H9 (cell line): ENCODE data around the gene FMO2. TPM values are rescaled to one million over a fixed set of nuclear protein-coding genes. Genes with fewer than 3 reads are reported as not detected.

ENCODE experiments used
- DNase-seq: peaks from one replicate; pipeline ENCODE4 v3.0.0-alpha.2; 2017
- H2AFZ ChIP-seq: one replicate; pipeline ENCODE4 v1.6.1; 2013; ENCODE audit warnings: mild to moderate bottlenecking, low read length, control low read depth, moderate library complexity
- H2AK5ac ChIP-seq: 2 replicates; pipeline ENCODE4 v1.6.1; 2013; ENCODE audit warnings: low read length, control low read depth, mixed read lengths; ENCODE audit not compliant: insufficient read length
- H2BK120ac ChIP-seq: one replicate; pipeline ENCODE4 v1.6.1; 2013; ENCODE audit warnings: low read depth, mild to moderate bottlenecking, low read length, control low read depth, inconsistent platforms; ENCODE audit not compliant: poor library complexity, severe bottlenecking
- H2BK12ac ChIP-seq: 2 replicates; pipeline ENCODE4 v1.6.1; 2013; ENCODE audit warnings: low read length, control low read depth, mixed read lengths, low read depth; ENCODE audit not compliant: insufficient read length
- H2BK15ac ChIP-seq: 2 replicates; pipeline ENCODE4 v1.6.1; 2013; ENCODE audit warnings: low read depth, low read length, control low read depth
- H2BK20ac ChIP-seq: one replicate; pipeline ENCODE4 v1.6.1; 2013; ENCODE audit warnings: low read depth, mild to moderate bottlenecking, low read length, control low read depth, inconsistent platforms; ENCODE audit not compliant: poor library complexity, severe bottlenecking
- H2BK5ac ChIP-seq: 2 replicates; pipeline ENCODE4 v1.6.1; 2013; ENCODE audit warnings: low read length, control low read depth, mixed read lengths; ENCODE audit not compliant: insufficient read length
- H3K14ac ChIP-seq: 2 replicates; pipeline ENCODE4 v1.6.1; 2013; ENCODE audit warnings: low read length, control low read depth; ENCODE audit not compliant: insufficient read depth
- H3K18ac ChIP-seq: 2 replicates; pipeline ENCODE4 v1.6.1; 2013; ENCODE audit warnings: low read depth, mild to moderate bottlenecking, mixed read lengths, low read length, control low read depth; ENCODE audit not compliant: insufficient read length
- H3K23ac ChIP-seq: 2 replicates; pipeline ENCODE4 v1.6.1; 2013; ENCODE audit warnings: low read length, control low read depth, mixed read lengths, low read depth; ENCODE audit not compliant: insufficient read length
- H3K23me2 ChIP-seq: 2 replicates; pipeline ENCODE4 v1.6.1; 2013; ENCODE audit warnings: low read depth, mild to moderate bottlenecking, mixed read lengths, low read length, control low read depth; ENCODE audit not compliant: insufficient read length, poor library complexity, severe bottlenecking
- H3K27ac ChIP-seq: 2 replicates; pipeline ENCODE4 v1.5.1; 2013; ENCODE audit warnings: low read length, control low read depth, mixed read lengths, low read depth; ENCODE audit not compliant: insufficient read length
- H3K27me3 ChIP-seq: 2 replicates; pipeline ENCODE4 v1.6.1; 2013; ENCODE audit warnings: low read length, control low read depth, inconsistent platforms; ENCODE audit not compliant: insufficient read depth
- H3K4ac ChIP-seq: 2 replicates; pipeline ENCODE4 v1.6.1; 2013; ENCODE audit warnings: low read depth, mild to moderate bottlenecking, control low read depth, inconsistent platforms, low read length, moderate library complexity
- H3K4me1 ChIP-seq: 2 replicates; pipeline ENCODE4 v1.6.1; 2013; ENCODE audit warnings: low read length, control low read depth, inconsistent platforms; ENCODE audit not compliant: insufficient read depth
- H3K4me2 ChIP-seq: 2 replicates; pipeline ENCODE4 v1.6.1; 2013; ENCODE audit warnings: low read length, control low read depth, mixed read lengths; ENCODE audit not compliant: insufficient read length, insufficient read depth
- H3K56ac ChIP-seq: 2 replicates; pipeline ENCODE4 v1.6.1; 2013; ENCODE audit warnings: low read depth, mild to moderate bottlenecking, mixed read lengths, low read length, control low read depth; ENCODE audit not compliant: insufficient read length
- H3K79me1 ChIP-seq: 2 replicates; pipeline ENCODE4 v1.6.1; 2013; ENCODE audit warnings: low read depth, mild to moderate bottlenecking, moderate library complexity, low read length, control low read depth, inconsistent platforms; ENCODE audit not compliant: insufficient read depth, poor library complexity, severe bottlenecking
- H3K79me2 ChIP-seq: 2 replicates; pipeline ENCODE4 v1.6.1; 2013; ENCODE audit warnings: low read length, control low read depth, inconsistent platforms; ENCODE audit not compliant: insufficient read depth
- H3K9ac ChIP-seq: 2 replicates; pipeline ENCODE4 v1.6.1; 2013; ENCODE audit warnings: low read length, control low read depth, mixed read lengths; ENCODE audit not compliant: insufficient read length; ENCODE audit errors: extremely low read depth
- H3K9me3 ChIP-seq: one replicate; pipeline ENCODE4 v1.6.1; 2013; ENCODE audit warnings: low read depth, low read length, inconsistent platforms; ENCODE audit not compliant: control insufficient read depth
- H3T11ph ChIP-seq: one replicate; pipeline ENCODE4 v1.6.1; 2013; ENCODE audit warnings: mild to moderate bottlenecking, low read length, control low read depth, inconsistent platforms
- H4K20me1 ChIP-seq: one replicate; pipeline ENCODE4 v1.6.1; 2013; ENCODE audit not compliant: control insufficient read depth, insufficient read length, insufficient read depth
- H4K5ac ChIP-seq: 2 replicates; pipeline ENCODE4 v1.6.1; 2013; ENCODE audit warnings: low read depth, mild to moderate bottlenecking, mixed read lengths, low read length, control low read depth; ENCODE audit not compliant: insufficient read length
- H4K8ac ChIP-seq: replicated peaks from 2 replicates; pipeline ENCODE4 v1.6.1; 2013; ENCODE audit warnings: low read length, control low read depth, mixed read lengths, low read depth; ENCODE audit not compliant: insufficient read length
- H4K91ac ChIP-seq: 2 replicates; pipeline ENCODE4 v1.6.1; 2013; ENCODE audit warnings: low read depth, mild to moderate bottlenecking, moderate library complexity, mixed read lengths, low read length, control low read depth; ENCODE audit not compliant: insufficient read length
- H3K27ac Mint-ChIP-seq, 3 experiments: 2 replicates in 2 of 3; 3 replicates in 1 of 3; pipeline ENCODE4 v1.8.0; 2020 to 2021; ENCODE audit warnings: mixed read lengths in 3 of 3, mild to moderate bottlenecking in 1 of 3, moderate library complexity in 1 of 3
- H3K27me3 Mint-ChIP-seq: 2 replicates; pipeline ENCODE4 v1.8.0; 2021; ENCODE audit warnings: low read depth, mild to moderate bottlenecking, moderate library complexity, mixed read lengths
- H3K36me3 Mint-ChIP-seq, 3 experiments: 2 replicates in 2 of 3; 3 replicates in 1 of 3; pipeline ENCODE4 v1.8.0; 2020 to 2021; ENCODE audit warnings: low read depth in 3 of 3, mixed read lengths in 3 of 3; ENCODE audit not compliant: insufficient read depth in 1 of 3
- H3K4me1 Mint-ChIP-seq, 2 experiments: 2 replicates each; pipeline ENCODE4 v1.8.0; 2020; ENCODE audit warnings: mixed read lengths in 2 of 2
- H3K4me3 Mint-ChIP-seq, 2 experiments: 2 replicates in 1 of 2; 3 replicates in 1 of 2; pipeline ENCODE4 v1.8.0; 2020 to 2021; ENCODE audit warnings: mild to moderate bottlenecking in 2 of 2, mixed read lengths in 2 of 2, moderate library complexity in 1 of 2
- H3K9me3 Mint-ChIP-seq, 2 experiments: 2 replicates in 1 of 2; 3 replicates in 1 of 2; pipeline ENCODE4 v1.8.0; 2020; ENCODE audit warnings: mild to moderate bottlenecking in 2 of 2, mixed read lengths in 2 of 2, moderate library complexity in 1 of 2
- WGBS: extraction: QIAGEN DNeasy Blood & Tissue Kit; methylation state at CpG from one replicate; pipeline ENCODE4 v1.1.7; 2013; ENCODE audit warnings: missing lambda C conversion rate, low lambda C conversion rate, mixed read lengths; ENCODE audit not compliant: insufficient read length; ENCODE audit errors: extremely low coverage; 5-methylcytosine and 5-hydroxymethylcytosine counted together
- total RNA-seq: library from RNA; stranded (reverse); gene quantifications from 2 replicates; pipeline ENCODE4 v1.2.1, GENCODE V29; 2021
- TF ChIP-seq, protein P1 (sequence below): fragments of 200-600 bp; sonication (generic); conservative IDR thresholded peaks from 3 replicates; pipeline ENCODE4 v1.8.0; 2021; ENCODE audit warnings: antibody characterized with exemption, mild to moderate bottlenecking

The FMO2 gene
- total RNA-seq, 1 experiment from 2014 or later: not detected

DNA sequence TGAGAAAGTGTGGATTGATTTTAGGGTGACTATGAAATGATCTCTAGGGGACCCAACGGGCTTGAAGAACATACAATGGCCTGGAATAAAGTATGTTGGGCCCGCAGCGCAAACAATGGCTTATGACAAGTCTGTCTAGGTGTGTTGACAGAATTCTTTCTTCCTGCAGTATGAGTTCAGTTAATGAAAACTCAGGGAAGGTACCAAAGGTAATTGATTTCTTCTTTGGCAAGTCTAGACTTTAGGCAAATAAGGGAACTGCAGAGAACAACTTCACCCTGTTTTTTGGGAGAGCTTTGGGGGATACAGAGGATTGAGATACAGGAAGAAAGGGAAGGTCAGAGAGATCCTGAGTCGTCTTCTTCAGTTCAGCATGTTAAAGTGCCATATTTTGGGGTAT lies 7.8 kb upstream of the FMO2 start:
- no peak overlapping the region for H3K14ac ChIP-seq
- H2AFZ ChIP-seq: no peak overlapping the region
- no peaks in the 10 kb centered on the region for H3K23me2 ChIP-seq
- H2BK20ac ChIP-seq: no peak overlapping the region
- Mint-ChIP-seq H3K27me3 (no peaks in the 10 kb centered on the region), H3K36me3 (no peaks in the 10 kb centered on the region), H3K9me3 (no peaks in the 10 kb centered on the region), H3K4me3 (no peak overlapping the region), H3K4me1 (peaks cover 5 to 10% of the 10 kb centered on the region in 2 experiments), H3K27ac (no peak overlapping the region; a peak in 1 of 7 replicates)
- H2BK15ac ChIP-seq: no peak overlapping the region
- H4K5ac ChIP-seq: no peak overlapping the region
- H2BK120ac ChIP-seq: no peak overlapping the region
- no peaks in the 10 kb centered on the region for H3K4me1 ChIP-seq
- H3K79me2 ChIP-seq: no peaks in the 10 kb centered on the region
- H3K4me2 ChIP-seq: no peak overlapping the region
- H2BK5ac ChIP-seq: no peak overlapping the region
- H2AK5ac ChIP-seq: no peak overlapping the region
- no peak overlapping the region for H3K56ac ChIP-seq
- no peaks in the 10 kb centered on the region for H3K9me3 ChIP-seq
- H3T11ph ChIP-seq: no peak overlapping the region
- H4K8ac ChIP-seq: no peak overlapping the region
- no peak overlapping the region for H4K91ac ChIP-seq
- no peak overlapping the region for H3K27ac ChIP-seq
- no peaks in the 10 kb centered on the region for H3K27me3 ChIP-seq
- H3K4ac ChIP-seq: no peak overlapping the region
- no peaks in the 10 kb centered on the region for H4K20me1 ChIP-seq
- H2BK12ac ChIP-seq: no peak overlapping the region
- no peak overlapping the region for H3K18ac ChIP-seq
- DNase-seq: no peak
- H3K79me1 ChIP-seq: no peaks in the 10 kb centered on the region
- H3K9ac ChIP-seq: no peak overlapping the region
- WGBS: no CpG with 5 or more reads among the region's 4 CpGs
- TF ChIP-seq, protein P1, sequence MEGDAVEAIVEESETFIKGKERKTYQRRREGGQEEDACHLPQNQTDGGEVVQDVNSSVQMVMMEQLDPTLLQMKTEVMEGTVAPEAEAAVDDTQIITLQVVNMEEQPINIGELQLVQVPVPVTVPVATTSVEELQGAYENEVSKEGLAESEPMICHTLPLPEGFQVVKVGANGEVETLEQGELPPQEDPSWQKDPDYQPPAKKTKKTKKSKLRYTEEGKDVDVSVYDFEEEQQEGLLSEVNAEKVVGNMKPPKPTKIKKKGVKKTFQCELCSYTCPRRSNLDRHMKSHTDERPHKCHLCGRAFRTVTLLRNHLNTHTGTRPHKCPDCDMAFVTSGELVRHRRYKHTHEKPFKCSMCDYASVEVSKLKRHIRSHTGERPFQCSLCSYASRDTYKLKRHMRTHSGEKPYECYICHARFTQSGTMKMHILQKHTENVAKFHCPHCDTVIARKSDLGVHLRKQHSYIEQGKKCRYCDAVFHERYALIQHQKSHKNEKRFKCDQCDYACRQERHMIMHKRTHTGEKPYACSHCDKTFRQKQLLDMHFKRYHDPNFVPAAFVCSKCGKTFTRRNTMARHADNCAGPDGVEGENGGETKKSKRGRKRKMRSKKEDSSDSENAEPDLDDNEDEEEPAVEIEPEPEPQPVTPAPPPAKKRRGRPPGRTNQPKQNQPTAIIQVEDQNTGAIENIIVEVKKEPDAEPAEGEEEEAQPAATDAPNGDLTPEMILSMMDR: no peak
- no peak overlapping the region for H3K23ac ChIP-seq
